ENCODE measurements around the gene IFFO2.

The IFFO2 gene

DNA sequence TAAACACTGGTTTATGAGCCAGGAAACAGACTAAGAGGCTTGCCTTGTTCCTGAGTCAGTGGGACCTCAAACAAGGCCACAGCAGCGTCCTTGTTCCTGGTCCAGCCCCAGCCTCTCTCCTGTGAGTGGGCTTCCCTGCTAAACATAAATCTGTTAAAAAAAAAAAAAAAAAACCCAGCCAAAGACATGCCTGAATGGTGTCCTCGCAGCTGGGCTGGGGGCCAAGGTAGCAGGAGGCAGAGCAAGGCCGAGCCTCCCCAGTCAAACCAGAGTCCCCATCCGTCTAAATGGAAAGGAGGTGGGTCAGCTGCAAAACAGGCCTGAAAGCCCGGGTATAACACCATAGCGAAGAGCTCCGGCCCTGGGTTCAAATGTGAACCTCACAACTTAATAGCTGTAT lies 18.1 kb upstream of the IFFO2 start:
- H3K9me3 Mint-ChIP-seq, result peaks cover 7% of the 10 kb centered on the region
- H3K27ac Mint-ChIP-seq, result no peak overlapping the region
- no peak overlapping the region for H3K4me3 Mint-ChIP-seq
- TF ChIP-seq CTCF (IDR thresholded peaks at IDR 0.05; ENCODE audit: unreplicated experiment in 3 of 3), result no peak
- H3K4me1 Mint-ChIP-seq, result peaks cover 5% of the 10 kb centered on the region
- peaks cover 14% of the 10 kb centered on the region for H3K27me3 Mint-ChIP-seq (ENCODE audit: low read depth)
- no peaks in the 10 kb centered on the region for H3K36me3 Mint-ChIP-seq (ENCODE audit: low read depth)

- Mint-ChIP-seq H3K36me3 (ENCODE audit: low read depth) (no peaks in the 10 kb centered on the region), H3K27ac (no peak overlapping the region), H3K9me3 (peaks cover 5% of the 10 kb centered on the region), H3K4me3 (no peak overlapping the region), H3K4me1 (peaks cover 5% of the 10 kb centered on the region), H3K27me3 (ENCODE audit: low read depth) (peaks cover 14% of the 10 kb centered on the region)
- no peak for TF ChIP-seq CTCF (IDR thresholded peaks at IDR 0.05; ENCODE audit: unreplicated experiment in 3 of 3)
These were observed 17.5 kb upstream of the IFFO2 start for GRCh38 chr1:18974005-18974404.

DNA sequence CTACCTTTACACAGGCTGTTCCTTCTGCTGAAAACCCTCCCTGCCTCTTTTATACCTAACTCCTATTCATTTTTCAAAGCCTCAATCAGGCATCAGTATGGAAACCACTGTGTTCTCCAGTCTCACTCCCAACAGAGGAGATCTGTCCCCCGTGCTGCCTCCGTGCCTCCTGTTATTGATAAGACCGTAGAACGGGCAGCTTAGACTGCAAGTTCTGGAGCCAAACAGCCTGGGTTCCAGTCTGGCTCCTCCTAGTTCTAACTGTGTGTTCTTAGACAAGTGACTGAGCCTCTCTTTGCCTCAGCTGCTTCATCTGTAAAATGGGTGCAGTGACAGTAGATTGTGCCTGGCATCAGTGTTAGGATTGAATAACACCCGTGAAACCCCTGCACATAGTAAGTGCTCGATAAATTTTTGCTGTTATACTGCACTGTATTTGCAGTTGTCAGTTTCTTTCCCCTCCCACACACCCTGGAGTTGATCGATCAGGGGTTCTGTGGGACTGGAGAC lies 17.0 kb upstream of the IFFO2 start:
- no peak for TF ChIP-seq CTCF (IDR thresholded peaks at IDR 0.05; ENCODE audit: unreplicated experiment in 3 of 3)
- peaks cover 14% of the 10 kb centered on the region for H3K27me3 Mint-ChIP-seq (ENCODE audit: low read depth)
- H3K9me3 Mint-ChIP-seq, result peaks cover 2% of the 10 kb centered on the region
- no peaks in the 10 kb centered on the region for H3K36me3 Mint-ChIP-seq (ENCODE audit: low read depth)
- no peak overlapping the region for H3K4me3 Mint-ChIP-seq
- no peak overlapping the region for H3K27ac Mint-ChIP-seq
- peaks cover 5% of the 10 kb centered on the region for H3K4me1 Mint-ChIP-seq

DNA sequence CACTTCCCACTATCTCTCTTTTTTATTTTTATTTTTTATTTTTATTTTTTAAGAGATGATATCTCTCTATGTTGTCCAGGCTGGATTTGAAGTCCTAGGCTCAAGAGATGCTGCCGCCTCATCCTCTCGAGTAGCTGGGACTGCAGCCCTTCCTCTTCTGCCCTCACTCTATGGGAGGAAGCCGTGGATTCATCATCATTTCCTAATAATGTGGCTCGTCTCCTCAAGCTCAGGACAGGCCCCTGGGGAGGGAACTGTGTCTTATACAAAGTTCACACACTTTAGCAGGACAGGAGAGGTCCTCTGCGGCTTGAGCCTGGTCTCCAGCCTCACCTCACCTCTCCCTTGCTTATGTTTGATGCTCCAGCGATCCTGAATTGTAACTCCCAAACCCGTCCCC lies 16.5 kb upstream of the IFFO2 start:
- H3K36me3 Mint-ChIP-seq (ENCODE audit: low read depth), result no peaks in the 10 kb centered on the region
- H3K4me1 Mint-ChIP-seq, result peaks cover 5% of the 10 kb centered on the region
- H3K27ac Mint-ChIP-seq, result no peak overlapping the region
- peaks cover 14% of the 10 kb centered on the region for H3K27me3 Mint-ChIP-seq (ENCODE audit: low read depth)
- no peak for TF ChIP-seq CTCF (IDR thresholded peaks at IDR 0.05; ENCODE audit: unreplicated experiment in 3 of 3)
- peaks cover 2% of the 10 kb centered on the region for H3K9me3 Mint-ChIP-seq
- H3K4me3 Mint-ChIP-seq, result no peak overlapping the region

DNA sequence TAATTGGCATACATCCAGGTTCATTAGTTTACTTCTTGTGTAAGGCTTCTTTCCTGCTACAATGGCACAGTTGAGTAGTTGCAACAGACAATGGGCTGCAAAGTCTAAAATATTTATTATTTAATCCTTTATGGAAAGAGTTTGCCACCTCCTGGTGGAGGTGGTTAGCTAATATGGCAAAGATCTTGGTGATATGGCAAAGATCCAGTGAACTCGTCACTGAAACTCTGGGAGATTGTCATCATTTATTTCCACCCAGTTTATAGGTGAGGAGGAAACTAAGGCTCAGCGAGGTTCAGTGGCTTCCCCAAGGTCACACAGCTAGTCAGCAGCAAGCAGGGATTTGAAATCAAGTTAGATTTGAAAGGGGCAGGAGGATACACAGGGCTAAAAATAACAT lies 16.1 kb upstream of the IFFO2 start:
- Mint-ChIP-seq H3K9me3 (peaks cover 2% of the 10 kb centered on the region), H3K27ac (peak overlapping the region in 1 of 3 experiments; percentile 31), H3K27me3 (ENCODE audit: low read depth) (peaks cover 16% of the 10 kb centered on the region), H3K4me1 (peaks cover 5% of the 10 kb centered on the region), H3K4me3 (no peak overlapping the region), H3K36me3 (ENCODE audit: low read depth) (no peaks in the 10 kb centered on the region)
- peak in 2 of 3 experiments; percentile 10 to 19 for TF ChIP-seq CTCF (IDR thresholded peaks at IDR 0.05; ENCODE audit: unreplicated experiment in 3 of 3)

DNA sequence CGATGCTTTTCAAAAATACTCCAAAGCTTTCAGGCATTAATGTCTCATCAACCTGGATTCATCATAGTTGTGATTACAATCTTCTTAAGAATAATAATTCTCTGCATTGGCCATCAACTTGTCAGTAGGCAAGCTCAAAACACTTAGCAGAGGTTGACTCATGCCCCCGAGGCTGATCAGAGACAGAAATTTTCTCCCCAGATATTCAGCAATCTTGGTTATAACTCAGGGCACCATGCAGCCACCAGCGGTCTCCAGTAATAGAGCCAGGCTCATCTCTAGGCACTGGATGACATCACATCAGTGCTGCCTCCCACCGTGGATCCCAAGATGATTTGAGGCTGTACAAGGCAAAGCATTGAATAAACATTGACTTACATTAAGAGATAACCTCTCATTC lies 14.3 kb upstream of the IFFO2 start:
- no peaks in the 10 kb centered on the region for H3K9me3 Mint-ChIP-seq
- peaks cover 5% of the 10 kb centered on the region for H3K4me1 Mint-ChIP-seq
- H3K4me3 Mint-ChIP-seq, result no peak overlapping the region
- H3K27ac Mint-ChIP-seq, result no peak overlapping the region
- peaks cover 22% of the 10 kb centered on the region for H3K27me3 Mint-ChIP-seq (ENCODE audit: low read depth)
- no peak for TF ChIP-seq CTCF (IDR thresholded peaks at IDR 0.05; ENCODE audit: unreplicated experiment in 3 of 3)
- no peaks in the 10 kb centered on the region for H3K36me3 Mint-ChIP-seq (ENCODE audit: low read depth)
